ENCODE results near the gene HK1.
"Not testable (repeated sequence)": the region's sequence is repeated elsewhere in the genome, so short reads cannot be mapped to it uniquely, and the experiment has no call there.

Gene HK1

GRCh38 chr10:69247313-69247710, 31.0 kb upstream of the HK1 start:
- no peak overlapping the region for H3K27ac ChIP-seq (ENCODE audit: low read depth, low read length)
- H3K4me3 ChIP-seq (ENCODE audit: low read length) = no peak overlapping the region
- no peak overlapping the region for H2BK120ac ChIP-seq (ENCODE audit: low read depth, low read length)
- H3K4ac ChIP-seq (ENCODE audit: low read depth, low read length) = no peak overlapping the region
- no peak overlapping the region for H2AK5ac ChIP-seq (ENCODE audit: low read length)
- no peak overlapping the region for H3K18ac ChIP-seq (ENCODE audit: low read length)
- no peak overlapping the region for H3K56ac ChIP-seq (ENCODE audit: low read length)
- no peak overlapping the region for H3K9ac ChIP-seq (ENCODE audit: low read length)
- no peak for DNase-seq
- no peak overlapping the region for H2BK5ac ChIP-seq (ENCODE audit: low read length)
- H3K23ac ChIP-seq (ENCODE audit: low read length) = no peak overlapping the region
- H3K36me3 ChIP-seq (ENCODE audit: control insufficient read depth, insufficient read depth, low read length) = no peaks in the 10 kb centered on the region
- no peak overlapping the region for H4K5ac ChIP-seq (ENCODE audit: low read length)
- H3K79me1 ChIP-seq (ENCODE audit: low read length) = no peaks in the 10 kb centered on the region
- H3K4me2 ChIP-seq (ENCODE audit: low read length) = no peak overlapping the region
- H3K27me3 ChIP-seq (ENCODE audit: insufficient read depth, low read length, poor library complexity) = no peaks in the 10 kb centered on the region
- no peak overlapping the region for H4K8ac ChIP-seq (ENCODE audit: low read depth, low read length)
- no peaks in the 10 kb centered on the region for H3K4me1 ChIP-seq (ENCODE audit: control insufficient read depth, low read depth, low read length)
- no peak overlapping the region for H2BK15ac ChIP-seq (replicated peaks; ENCODE audit: low read depth)
- no peaks in the 10 kb centered on the region for H3K79me2 ChIP-seq (ENCODE audit: control insufficient read depth, insufficient read depth, low read length)
- WGBS (ENCODE audit: extremely low coverage, insufficient coverage, low lambda C conversion rate) = no CpG with 5 or more reads among the region's 13 CpGs

DNA sequence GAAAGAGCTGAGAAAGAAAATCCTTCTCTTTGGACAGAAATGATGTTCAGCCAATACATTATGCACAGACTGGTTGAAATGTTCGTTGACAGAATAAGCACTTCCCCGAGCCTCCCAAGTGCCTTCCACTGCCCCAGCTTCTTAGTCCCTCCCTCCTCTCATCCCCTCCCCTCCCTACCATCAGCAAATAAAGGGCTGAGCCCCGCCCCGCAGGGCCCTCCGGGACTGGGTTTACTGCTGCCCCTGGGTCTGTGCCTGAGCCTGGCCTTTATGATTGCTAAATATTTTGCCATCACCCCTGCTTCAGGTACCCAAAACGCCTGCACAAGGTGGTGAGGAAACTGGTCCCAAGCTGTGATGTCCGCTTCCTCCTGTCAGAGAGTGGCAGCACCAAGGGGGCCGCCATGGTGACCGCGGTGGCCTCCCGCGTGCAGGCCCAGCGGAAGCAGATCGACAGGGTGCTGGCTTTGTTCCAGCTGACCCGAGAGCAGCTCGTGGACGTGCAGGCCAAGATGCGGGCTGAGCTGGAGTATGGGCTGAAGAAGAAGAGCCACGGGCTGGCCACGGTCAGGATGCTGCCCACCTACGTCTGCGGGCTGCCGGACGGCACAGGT, 30.1 kb upstream of the HK1 start:
- Histone ChIP-seq H3K56ac (ENCODE audit: low read length) (no peak overlapping the region), H4K8ac (ENCODE audit: low read depth, low read length) (no peak overlapping the region), H3K4me2 (ENCODE audit: low read length) (no peak overlapping the region), H3K9ac (ENCODE audit: low read length) (no peak overlapping the region), H3K27me3 (ENCODE audit: insufficient read depth, low read length, poor library complexity) (no peaks in the 10 kb centered on the region), H2AK5ac (ENCODE audit: low read length) (no peak overlapping the region), H2BK5ac (ENCODE audit: low read length) (no peak overlapping the region), H2BK120ac (ENCODE audit: low read depth, low read length) (no peak overlapping the region), H3K79me1 (ENCODE audit: low read length) (no peaks in the 10 kb centered on the region), H3K18ac (ENCODE audit: low read length) (no peak overlapping the region), H3K4me1 (ENCODE audit: control insufficient read depth, low read depth, low read length) (no peaks in the 10 kb centered on the region), H3K4ac (ENCODE audit: low read depth, low read length) (no peak overlapping the region), H3K79me2 (ENCODE audit: control insufficient read depth, insufficient read depth, low read length) (no peaks in the 10 kb centered on the region), H3K36me3 (ENCODE audit: control insufficient read depth, insufficient read depth, low read length) (no peaks in the 10 kb centered on the region), H3K23ac (ENCODE audit: low read length) (no peak overlapping the region), H2BK15ac (replicated peaks; ENCODE audit: low read depth) (no peak overlapping the region), H3K27ac (ENCODE audit: low read depth, low read length) (no peak overlapping the region), H3K4me3 (ENCODE audit: low read length) (no peak overlapping the region), H4K5ac (ENCODE audit: low read length) (no peak overlapping the region)
- WGBS (ENCODE audit: extremely low coverage, insufficient coverage, low lambda C conversion rate) = no CpG with 5 or more reads among the region's 24 CpGs
- no peak for DNase-seq

GRCh38 chr10:69250041-69250440, 28.3 kb upstream of the HK1 start:
- Histone ChIP-seq H3K4me3 (ENCODE audit: low read length) (no peak overlapping the region), H3K4me1 (ENCODE audit: control insufficient read depth, low read depth, low read length) (no peaks in the 10 kb centered on the region), H2AK5ac (ENCODE audit: low read length) (no peak overlapping the region), H3K9ac (ENCODE audit: low read length) (no peak overlapping the region), H2BK15ac (replicated peaks; ENCODE audit: low read depth) (no peak overlapping the region), H4K5ac (ENCODE audit: low read length) (no peak overlapping the region), H3K56ac (ENCODE audit: low read length) (no peak overlapping the region), H3K4ac (ENCODE audit: low read depth, low read length) (no peak overlapping the region), H3K23ac (ENCODE audit: low read length) (no peak overlapping the region), H3K27ac (ENCODE audit: low read depth, low read length) (no peak overlapping the region), H3K27me3 (ENCODE audit: insufficient read depth, low read length, poor library complexity) (no peaks in the 10 kb centered on the region), H3K79me2 (ENCODE audit: control insufficient read depth, insufficient read depth, low read length) (no peaks in the 10 kb centered on the region), H3K4me2 (ENCODE audit: low read length) (no peak overlapping the region), H4K8ac (ENCODE audit: low read depth, low read length) (no peak overlapping the region), H2BK5ac (ENCODE audit: low read length) (no peak overlapping the region), H3K79me1 (ENCODE audit: low read length) (no peaks in the 10 kb centered on the region), H2BK120ac (ENCODE audit: low read depth, low read length) (no peak overlapping the region), H3K18ac (ENCODE audit: low read length) (no peak overlapping the region), H3K36me3 (ENCODE audit: control insufficient read depth, insufficient read depth, low read length) (no peaks in the 10 kb centered on the region)
- DNase-seq = no peak
- WGBS (ENCODE audit: extremely low coverage, insufficient coverage, low lambda C conversion rate) = no CpG with 5 or more reads among the region's 14 CpGs

GRCh38 chr10:69251417-69251816, 26.9 kb upstream of the HK1 start:
- not testable (repeated sequence) for H2BK120ac ChIP-seq (ENCODE audit: low read depth, low read length)

GRCh38 chr10:69253171-69253570, 25.1 kb upstream of the HK1 start:
- H3K27ac ChIP-seq (ENCODE audit: low read depth, low read length) = no peak overlapping the region
- H4K5ac ChIP-seq (ENCODE audit: low read length) = no peak overlapping the region
- no peak overlapping the region for H3K4ac ChIP-seq (ENCODE audit: low read depth, low read length)
- no peak overlapping the region for H3K4me2 ChIP-seq (ENCODE audit: low read length)
- no peak overlapping the region for H2BK5ac ChIP-seq (ENCODE audit: low read length)
- no peak overlapping the region for H3K4me3 ChIP-seq (ENCODE audit: low read length)
- no peak overlapping the region for H3K9ac ChIP-seq (ENCODE audit: low read length)
- no CpG with 5 or more reads among the region's 3 CpGs for WGBS (ENCODE audit: extremely low coverage, insufficient coverage, low lambda C conversion rate)
- H3K79me2 ChIP-seq (ENCODE audit: control insufficient read depth, insufficient read depth, low read length) = no peaks in the 10 kb centered on the region
- no peaks in the 10 kb centered on the region for H3K79me1 ChIP-seq (ENCODE audit: low read length)
- no peaks in the 10 kb centered on the region for H3K27me3 ChIP-seq (ENCODE audit: insufficient read depth, low read length, poor library complexity)
- H3K36me3 ChIP-seq (ENCODE audit: control insufficient read depth, insufficient read depth, low read length) = no peaks in the 10 kb centered on the region
- no peak overlapping the region for H2AK5ac ChIP-seq (ENCODE audit: low read length)
- no peak for DNase-seq
- no peak overlapping the region for H4K8ac ChIP-seq (ENCODE audit: low read depth, low read length)
- no peak overlapping the region for H3K23ac ChIP-seq (ENCODE audit: low read length)
- H3K18ac ChIP-seq (ENCODE audit: low read length) = no peak overlapping the region
- H3K4me1 ChIP-seq (ENCODE audit: control insufficient read depth, low read depth, low read length) = no peaks in the 10 kb centered on the region
- H2BK15ac ChIP-seq (replicated peaks; ENCODE audit: low read depth) = no peak overlapping the region
- H3K56ac ChIP-seq (ENCODE audit: low read length) = no peak overlapping the region
- H2BK120ac ChIP-seq (ENCODE audit: low read depth, low read length) = no peak overlapping the region

More at GRCh38 chr10:69251417-69251816, 26.9 kb upstream of the HK1 start:
- not testable (repeated sequence) for H2AK5ac ChIP-seq (ENCODE audit: low read length); H4K8ac ChIP-seq (ENCODE audit: low read depth, low read length); H3K36me3 ChIP-seq (ENCODE audit: control insufficient read depth, insufficient read depth, low read length); H3K18ac ChIP-seq (ENCODE audit: low read length); H3K4ac ChIP-seq (ENCODE audit: low read depth, low read length); H3K9ac ChIP-seq (ENCODE audit: low read length); H3K27ac ChIP-seq (ENCODE audit: low read depth, low read length); H2BK5ac ChIP-seq (ENCODE audit: low read length); H3K23ac ChIP-seq (ENCODE audit: low read length); H3K4me2 ChIP-seq (ENCODE audit: low read length); H3K27me3 ChIP-seq (ENCODE audit: insufficient read depth, low read length, poor library complexity); H3K79me2 ChIP-seq (ENCODE audit: control insufficient read depth, insufficient read depth, low read length); H3K56ac ChIP-seq (ENCODE audit: low read length); H3K79me1 ChIP-seq (ENCODE audit: low read length); H3K4me3 ChIP-seq (ENCODE audit: low read length); H4K5ac ChIP-seq (ENCODE audit: low read length); DNase-seq; H2BK15ac ChIP-seq (replicated peaks; ENCODE audit: low read depth); H3K4me1 ChIP-seq (ENCODE audit: control insufficient read depth, low read depth, low read length)
- WGBS (ENCODE audit: extremely low coverage, insufficient coverage, low lambda C conversion rate) = no CpG with 5 or more reads among the region's 2 CpGs

- no peaks in the 10 kb centered on the region for H3K27me3 ChIP-seq (ENCODE audit: insufficient read depth, low read length, poor library complexity)
- no peak overlapping the region for H2AK5ac ChIP-seq (ENCODE audit: low read length)
- no peaks in the 10 kb centered on the region for H3K4me1 ChIP-seq (ENCODE audit: control insufficient read depth, low read depth, low read length)
- H3K23ac ChIP-seq (ENCODE audit: low read length) = no peak overlapping the region
- H3K4me2 ChIP-seq (ENCODE audit: low read length) = no peak overlapping the region
- H3K56ac ChIP-seq (ENCODE audit: low read length) = no peak overlapping the region
- H4K5ac ChIP-seq (ENCODE audit: low read length) = no peak overlapping the region
- no peak overlapping the region for H2BK5ac ChIP-seq (ENCODE audit: low read length)
- no peaks in the 10 kb centered on the region for H3K79me2 ChIP-seq (ENCODE audit: control insufficient read depth, insufficient read depth, low read length)
- no peak overlapping the region for H2BK120ac ChIP-seq (ENCODE audit: low read depth, low read length)
- no peaks in the 10 kb centered on the region for H3K79me1 ChIP-seq (ENCODE audit: low read length)
- no peak overlapping the region for H3K4me3 ChIP-seq (ENCODE audit: low read length)
- no peak overlapping the region for H2BK15ac ChIP-seq (replicated peaks; ENCODE audit: low read depth)
- DNase-seq = no peak
- H3K36me3 ChIP-seq (ENCODE audit: control insufficient read depth, insufficient read depth, low read length) = no peaks in the 10 kb centered on the region
- H4K8ac ChIP-seq (ENCODE audit: low read depth, low read length) = no peak overlapping the region
- no CpG with 5 or more reads among the region's 7 CpGs for WGBS (ENCODE audit: extremely low coverage, insufficient coverage, low lambda C conversion rate)
- no peak overlapping the region for H3K18ac ChIP-seq (ENCODE audit: low read length)
- no peak overlapping the region for H3K4ac ChIP-seq (ENCODE audit: low read depth, low read length)
- H3K9ac ChIP-seq (ENCODE audit: low read length) = no peak overlapping the region
- no peak overlapping the region for H3K27ac ChIP-seq (ENCODE audit: low read depth, low read length)
These were observed 23.4 kb upstream of the HK1 start for GRCh38 chr10:69254877-69255276.

Measured in mesendoderm (in vitro differentiated cells).